Mononuclear cell (primary cell): ENCODE results near the gene SOWAHD. TPM values are rescaled to one million over a fixed set of nuclear protein-coding genes. Genes with fewer than 3 reads are reported as not detected.
"Not testable (repeated sequence)": the region's sequence is repeated elsewhere in the genome, so short reads cannot be mapped to it uniquely, and the experiment has no call there.

Experiments used
- H3K27me3 ChIP-seq: 2 replicates; pipeline ENCODE4 v1.6.0; 2011; ENCODE audit warnings: low read length, control low read depth; ENCODE audit not compliant: insufficient read depth
- H3K4me1 ChIP-seq: 2 replicates; pipeline ENCODE4 v1.5.1; 2011; ENCODE audit warnings: mild to moderate bottlenecking, low read length, control low read depth; ENCODE audit not compliant: insufficient read depth
- H3K4me3 ChIP-seq: 2 replicates; pipeline ENCODE4 v1.5.1; 2011; ENCODE audit warnings: mild to moderate bottlenecking, low read length, moderate library complexity
- H3K9me3 ChIP-seq: 2 replicates; pipeline ENCODE4 v1.5.1; 2011; ENCODE audit warnings: low read depth, mild to moderate bottlenecking, control low read depth, low read length
- total RNA-seq: library from RNA; depleted of rRNA; stranded (reverse); fragments of >200 nt; gene quantifications from one replicate; pipeline ENCODE4 v1.2.3, GENCODE V29; 2012

Gene SOWAHD
- total RNA-seq, 1 donor = 0.42 TPM

GRCh38 chrX:119775517-119776238 lies 17.3 kb downstream of the SOWAHD start:
- H3K27me3 ChIP-seq = no peaks in the 10 kb centered on the region
- H3K9me3 ChIP-seq = no peaks in the 10 kb centered on the region
- H3K4me1 ChIP-seq = peaks cover 23% of the 10 kb centered on the region
- H3K4me3 ChIP-seq = no peak overlapping the region

DNA sequence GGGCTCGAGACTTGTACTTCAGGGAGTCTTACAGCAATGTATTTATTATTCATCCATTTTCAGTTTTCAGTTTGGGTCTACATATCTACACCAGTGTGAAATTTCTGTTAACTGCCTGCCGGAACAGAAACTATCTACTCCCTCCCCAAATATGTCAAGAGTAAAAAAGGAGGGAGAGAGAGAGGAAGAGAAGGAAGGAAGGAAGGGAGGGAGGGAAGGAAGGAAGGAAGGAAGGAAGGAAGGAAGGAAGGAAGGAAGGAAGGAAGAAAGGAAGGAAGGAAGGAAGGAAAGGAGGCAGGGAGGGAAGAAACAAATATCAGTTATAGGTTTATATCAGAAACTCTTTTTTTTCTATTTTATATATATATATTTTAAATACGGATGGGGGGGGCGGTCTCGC lies 20.4 kb downstream of the SOWAHD start:
- Histone ChIP-seq H3K9me3 (no peaks in the 10 kb centered on the region), H3K4me3 (no peak overlapping the region), H3K4me1 (peaks cover 44% of the 10 kb centered on the region), H3K27me3 (no peaks in the 10 kb centered on the region)

DNA sequence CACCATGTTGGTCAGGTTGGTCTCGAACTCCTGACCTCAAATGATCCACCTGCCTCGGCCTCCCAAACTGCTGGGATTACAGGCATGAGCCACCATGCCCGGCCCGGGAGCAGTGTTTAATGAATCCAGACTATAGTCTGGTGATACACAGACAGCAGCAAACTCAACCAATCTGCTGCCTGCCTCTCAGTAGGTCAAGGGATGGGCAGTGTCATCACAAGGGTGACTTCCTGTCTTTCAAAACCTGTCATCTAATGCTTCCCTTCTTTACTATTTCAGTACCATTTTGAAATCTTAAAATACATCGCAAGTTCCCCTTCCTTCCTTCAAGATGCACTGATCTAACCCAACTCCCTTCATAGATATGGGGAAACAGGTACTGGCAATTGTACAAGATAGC lies 24.6 kb downstream of the SOWAHD start:
- H3K27me3 ChIP-seq = no peaks in the 10 kb centered on the region
- peaks cover 26% of the 10 kb centered on the region for H3K4me1 ChIP-seq
- H3K4me3 ChIP-seq = no peak overlapping the region
- H3K9me3 ChIP-seq = no peaks in the 10 kb centered on the region

DNA sequence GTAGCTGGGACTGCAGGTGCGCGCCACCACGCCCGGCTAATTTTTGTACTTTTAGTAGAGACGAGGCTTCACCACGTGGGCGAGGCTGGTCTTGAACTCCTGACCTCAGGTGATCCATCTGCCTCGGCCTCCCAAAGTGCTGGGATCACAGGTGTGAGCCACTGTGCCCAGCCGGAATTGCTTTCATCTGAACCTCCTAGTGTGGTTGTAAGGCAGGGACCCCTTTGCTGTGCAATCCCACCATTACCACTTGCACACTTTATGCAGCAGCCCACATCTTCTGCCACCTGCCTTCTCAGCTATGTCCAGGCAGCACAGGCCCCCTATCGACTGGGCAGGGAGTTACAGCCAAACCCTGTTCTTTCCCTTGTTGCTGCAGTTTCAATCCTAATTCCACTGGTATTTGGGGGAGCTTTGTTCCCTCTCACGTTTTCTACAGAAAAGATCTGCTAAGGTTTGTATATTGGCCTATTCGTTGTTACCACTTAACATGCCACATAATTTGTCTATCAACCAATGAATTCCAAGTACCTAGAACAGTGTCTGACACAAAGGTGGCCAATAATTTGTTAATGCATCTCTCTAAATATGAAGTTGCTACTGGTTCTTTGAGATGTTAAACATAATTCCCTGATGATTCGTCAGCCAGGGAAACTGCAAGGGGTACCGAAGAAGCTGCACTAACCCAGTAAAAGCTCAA lies 26.5 kb downstream of the SOWAHD start:
- Histone ChIP-seq H3K4me3 (no peak overlapping the region), H3K4me1 (peaks cover 41% of the 10 kb centered on the region), H3K27me3 (no peaks in the 10 kb centered on the region), H3K9me3 (no peaks in the 10 kb centered on the region)

- peak overlapping the region; percentile 83 for H3K4me3 ChIP-seq
- H3K4me1 ChIP-seq = peaks cover 31% of the 10 kb centered on the region
- no peaks in the 10 kb centered on the region for H3K27me3 ChIP-seq
- no peaks in the 10 kb centered on the region for H3K9me3 ChIP-seq
Observed at GRCh38 chrX:119790977-119791436, 32.6 kb downstream of the SOWAHD start.

GRCh38 chrX:119791437-119792231 lies 33.2 kb downstream of the SOWAHD start, which contains the start of gene RPL39:
TSS of gene RPL39 (minus strand) at chrX:119791630. CDS start at chrX:119791576, 54 bp downstream.
- peak within 1 kb of the TSS; percentile 83 for H3K4me3 ChIP-seq
- H3K4me1 ChIP-seq = peaks cover 31% of the 10 kb centered on the region
- H3K9me3 ChIP-seq = no peaks in the 10 kb centered on the region
- no peaks in the 10 kb centered on the region for H3K27me3 ChIP-seq

DNA sequence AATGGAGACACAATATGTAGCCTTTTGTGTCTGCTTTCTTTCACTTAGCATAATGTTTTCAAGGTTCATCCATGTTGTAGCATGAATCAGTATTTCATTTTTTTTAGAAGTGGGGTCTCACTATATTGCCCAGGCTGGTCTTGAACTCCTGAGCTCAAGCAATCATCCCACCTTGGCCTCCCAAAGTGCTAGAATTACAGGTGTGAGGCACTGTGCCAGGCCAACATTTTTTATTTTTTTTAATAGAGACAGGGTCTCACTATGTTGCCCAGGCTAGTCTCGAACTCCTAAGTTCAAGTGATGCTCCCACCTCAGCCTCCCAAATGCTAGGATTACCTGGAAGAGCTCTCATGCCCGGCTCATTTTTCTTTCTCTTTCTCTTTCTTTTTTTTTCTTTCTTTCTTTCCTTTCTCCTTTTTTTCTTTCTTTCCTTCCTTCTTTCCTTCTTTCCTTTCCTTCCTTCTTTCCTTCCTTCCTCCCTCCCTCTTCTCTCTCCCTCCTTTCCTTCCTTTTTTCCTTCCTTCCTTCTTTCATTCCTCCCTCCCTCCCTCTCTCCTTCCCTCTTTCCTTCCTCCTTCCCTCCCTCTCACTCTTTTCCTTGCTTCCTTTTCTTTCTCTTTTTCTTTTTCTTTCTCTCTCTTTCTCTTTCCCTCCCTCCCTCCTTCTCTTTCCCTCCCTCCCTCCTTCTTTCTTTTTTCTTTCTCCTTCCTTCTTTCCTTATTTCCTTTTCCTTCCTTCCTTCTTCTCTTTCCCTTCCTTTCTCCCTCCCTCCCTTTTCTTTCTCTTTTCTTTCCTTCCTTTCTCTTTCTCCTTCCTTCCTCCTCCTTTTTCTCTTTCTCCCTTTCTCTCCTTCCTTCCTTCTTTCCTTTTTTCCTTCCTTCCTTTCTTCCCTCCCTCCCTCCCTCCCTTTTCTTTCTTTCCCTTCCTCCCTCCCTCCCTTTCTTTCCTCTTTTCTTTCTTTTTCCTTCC lies 43.1 kb downstream of the SOWAHD start:
- Histone ChIP-seq H3K4me1 (no peaks in the 10 kb centered on the region), H3K9me3 (no peaks in the 10 kb centered on the region), H3K27me3 (no peaks in the 10 kb centered on the region), H3K4me3 (no peak overlapping the region)

DNA sequence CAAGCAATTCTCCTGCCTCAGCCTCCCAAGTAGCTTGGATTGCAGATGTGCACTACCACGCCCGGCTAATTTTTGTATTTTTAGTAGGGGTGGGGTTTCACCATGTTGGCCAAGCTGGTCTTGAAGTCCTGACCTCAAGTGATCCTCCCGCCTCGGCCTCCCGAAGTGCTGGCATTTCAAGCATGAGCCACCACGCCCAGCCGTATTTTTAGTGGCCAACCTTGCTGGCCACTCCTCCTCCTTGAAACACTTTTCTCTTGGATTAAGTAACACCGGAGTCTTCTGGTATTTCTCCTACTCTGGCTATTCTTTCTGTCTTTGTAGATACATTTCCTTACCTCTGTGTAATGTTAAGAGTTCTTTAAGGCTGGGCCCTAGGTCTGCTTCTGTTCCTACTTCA lies 44.2 kb downstream of the SOWAHD start:
- Histone ChIP-seq H3K4me3 (no peak overlapping the region), H3K27me3 (no peaks in the 10 kb centered on the region), H3K9me3 (no peaks in the 10 kb centered on the region), H3K4me1 (no peaks in the 10 kb centered on the region)

DNA sequence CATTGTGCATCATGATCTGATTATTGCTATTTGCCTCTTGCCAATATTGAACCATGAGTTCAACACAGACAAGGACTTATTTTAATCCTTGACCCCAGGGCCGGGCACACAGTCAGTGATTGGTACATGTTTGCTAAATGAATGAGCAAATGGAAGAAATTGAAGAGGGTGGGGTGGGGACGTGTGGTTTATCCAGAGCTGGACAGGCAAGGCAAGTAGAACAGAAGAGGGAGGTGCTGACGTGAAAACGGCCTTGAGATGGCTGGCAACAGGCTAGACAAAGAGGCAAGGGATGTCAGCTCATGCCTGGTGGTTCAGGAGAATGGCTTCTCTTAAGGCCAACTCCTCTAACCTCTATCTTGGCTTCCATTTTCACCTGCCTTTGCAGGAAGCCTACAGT lies 50.1 kb downstream of the SOWAHD start:
- H3K27me3 ChIP-seq, H3K4me3 ChIP-seq, H3K9me3 ChIP-seq, H3K4me1 ChIP-seq: not testable (repeated sequence)

GRCh38 chrX:119809185-119809666 lies 50.8 kb downstream of the SOWAHD start:
- Histone ChIP-seq H3K4me3 (no peak overlapping the region), H3K4me1 (no peaks in the 10 kb centered on the region), H3K27me3 (no peaks in the 10 kb centered on the region), H3K9me3 (no peaks in the 10 kb centered on the region)

Other genes starting within 250 kb of the SOWAHD start
- 38.3 TPM for gene STEEP1, start 193.2 kb upstream of the SOWAHD start, total RNA-seq
- 40.2 TPM for gene UBE2A, start 184.0 kb upstream of the SOWAHD start, total RNA-seq
- gene NKRF, start 152.2 kb upstream of the SOWAHD start, total RNA-seq = 11.8 TPM
- gene SEPTIN6, start 65.4 kb upstream of the SOWAHD start, total RNA-seq = 141 TPM
- gene RPL39, start 33.0 kb downstream of the SOWAHD start, total RNA-seq = 6,218 TPM
- gene UPF3B, start 94.4 kb downstream of the SOWAHD start, total RNA-seq = 2.3 TPM
- 25.6 TPM for gene RNF113A, start 113.1 kb downstream of the SOWAHD start, total RNA-seq
- 41.3 TPM for gene NDUFA1, start 113.2 kb downstream of the SOWAHD start, total RNA-seq
- not detected for gene AKAP14, start 137.3 kb downstream of the SOWAHD start, total RNA-seq
- 9.0 TPM for gene NKAP, start 185.2 kb downstream of the SOWAHD start, total RNA-seq